CD4-positive, alpha-beta memory T cell (primary cell): Measurements from ENCODE around the gene EML5. TPM values are rescaled to one million over a fixed set of nuclear protein-coding genes. Genes with fewer than 3 reads are reported as not detected.

Experiments
- CTCF ChIA-PET: fragments of 350-600 bp; sonication (Branson Sonifier 250); formaldehyde crosslinking; loops from one replicate; lab custom pipeline; 2021; ENCODE audit warnings: inconsistent platforms; ENCODE audit not compliant: partially characterized antibody; lab: Charles Lee
- POLR2A ChIA-PET: fragments of 350-600 bp; sonication (Branson Sonifier 250); formaldehyde crosslinking; loops from one replicate; lab custom pipeline; 2021; ENCODE audit not compliant: partially characterized antibody; lab: Charles Lee
- DNase-seq, 5 donors: peaks; one replicate each; pipeline versions ENCODE4 v3.0.0 to v3.0.0-alpha.2; 2020 to 2022; ENCODE audit warnings: mixed read lengths in 1 of 5
- H3K27ac ChIP-seq: one replicate; pipeline ENCODE4 v1.7.0; 2013; ENCODE audit warnings: low read depth, low read length
- H3K27me3 ChIP-seq: 2 replicates; pipeline ENCODE4 v1.7.0; 2013; ENCODE audit warnings: mild to moderate bottlenecking, low read length, moderate library complexity; ENCODE audit not compliant: insufficient read depth
- H3K36me3 ChIP-seq: 2 replicates; pipeline ENCODE4 v1.7.0; 2013; ENCODE audit warnings: mild to moderate bottlenecking, low read length, moderate library complexity; ENCODE audit not compliant: insufficient read depth
- H3K4me1 ChIP-seq: 2 replicates; pipeline ENCODE4 v1.7.0; 2013; ENCODE audit warnings: mild to moderate bottlenecking, low read length, moderate library complexity; ENCODE audit not compliant: insufficient read depth
- H3K4me3 ChIP-seq, 2 donors: one replicate each; pipeline ENCODE4 v1.7.0; 2013; ENCODE audit warnings: low read length in 2 of 2, mild to moderate bottlenecking in 1 of 2
- H3K9me3 ChIP-seq, 2 donors: one replicate each; pipeline ENCODE4 v1.7.0; 2013; ENCODE audit warnings: low read length in 2 of 2, control low read depth in 1 of 2; ENCODE audit not compliant: control insufficient read depth in 1 of 2
- H3K27ac Mint-ChIP-seq, 7 donors: one replicate each; pipeline ENCODE4 v1.8.0; 2020 to 2021; ENCODE audit warnings: mixed read lengths in 7 of 7, mild to moderate bottlenecking in 6 of 7, inconsistent platforms in 3 of 7, moderate library complexity in 3 of 7
- H3K27me3 Mint-ChIP-seq, 2 donors: one replicate each; pipeline ENCODE4 v1.8.0; 2020 to 2021; ENCODE audit warnings: mixed read lengths in 2 of 2
- H3K36me3 Mint-ChIP-seq, 2 donors: one replicate each; pipeline ENCODE4 v1.8.0; 2020 to 2021; ENCODE audit warnings: mixed read lengths in 2 of 2, inconsistent platforms in 1 of 2, mild to moderate bottlenecking in 1 of 2
- H3K4me1 Mint-ChIP-seq, 4 donors: one replicate each; pipeline ENCODE4 v1.8.0; 2020 to 2021; ENCODE audit warnings: mixed read lengths in 4 of 4, mild to moderate bottlenecking in 1 of 4
- H3K4me3 Mint-ChIP-seq, 8 donors: one replicate each; pipeline ENCODE4 v1.8.0; 2020 to 2021; ENCODE audit warnings: mixed read lengths in 8 of 8, mild to moderate bottlenecking in 7 of 8, moderate library complexity in 6 of 8, inconsistent platforms in 3 of 8
- H3K9me3 Mint-ChIP-seq, 8 donors: one replicate each; pipeline ENCODE4 v1.8.0; 2020 to 2021; ENCODE audit warnings: mixed read lengths in 8 of 8, mild to moderate bottlenecking in 5 of 8, inconsistent platforms in 3 of 8, moderate library complexity in 1 of 8
- intact Hi-C: fragments of 100-400 bp; cut with micrococcal nuclease; formaldehyde crosslinking; loops from one replicate; pipeline ENCODE4 v1.15.1; 2023
- polyA plus RNA-seq, 2 donors: library from polyadenylated mRNA; unstranded; fragments of 300-500 nt; fragmentation: Illumina TruSeq; gene quantifications; one replicate each; pipeline ENCODE4 v1.2.3, GENCODE V29; 2021
- total RNA-seq, 2 experiments: library from RNA; stranded (reverse); gene quantifications; one replicate each; pipeline ENCODE4 v1.2.3, GENCODE V29; 2021

The EML5 gene
- total and polyA plus RNA-seq, 4 experiments from 2014 or later, result 0.46 to 5.6 (median 3.1) TPM

DNA sequence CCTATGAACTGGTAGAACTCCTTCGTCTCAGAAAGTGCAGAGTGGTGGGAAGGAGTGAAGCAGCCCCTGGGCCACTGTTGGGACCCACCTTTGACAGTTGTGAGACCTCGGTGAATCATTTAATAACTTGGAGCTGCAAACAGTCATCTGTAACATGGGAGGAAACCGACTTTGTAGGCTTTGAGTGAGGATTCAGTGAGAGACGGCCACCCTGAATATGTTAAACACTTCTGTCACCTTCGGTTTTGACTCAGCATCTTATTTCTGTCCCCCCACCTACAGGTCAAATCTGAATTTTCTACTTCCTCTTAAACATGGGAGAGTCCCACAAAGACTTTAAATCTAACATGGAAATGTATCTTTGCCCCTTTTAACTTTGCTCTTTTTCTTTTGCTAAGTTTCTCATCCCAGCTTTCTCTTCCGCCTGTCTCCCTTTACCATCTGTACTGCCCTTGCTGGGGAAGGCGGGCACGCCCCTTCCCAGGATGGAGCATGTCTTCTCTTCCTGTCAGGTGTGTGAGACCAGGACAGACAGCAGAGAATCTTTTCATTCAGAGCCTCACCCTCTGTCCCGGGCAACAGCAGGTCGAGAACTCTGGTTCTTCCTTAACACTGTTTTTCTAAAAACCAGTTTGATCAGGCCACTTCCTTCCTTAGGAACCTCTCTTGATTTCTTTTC is 192.9 kb downstream of the EML5 start:
- POLR2A ChIA-PET, result no interaction called here
- Histone ChIP-seq H3K4me3 (no peak overlapping the region), H3K27me3 (no peaks in the 10 kb centered on the region), H3K36me3 (peaks cover 16% of the 10 kb centered on the region), H3K27ac (peak overlapping the region; percentile 3), H3K4me1 (peaks cover 17% of the 10 kb centered on the region), H3K9me3 (no peaks in the 10 kb centered on the region)
- CTCF ChIA-PET, result no interaction called here
- Mint-ChIP-seq H3K27ac (peak overlapping the region; percentile 6 to 92 (median 89)), H3K4me1 (peaks cover 17 to 33% (median 23%) of the 10 kb centered on the region in 4 donors), H3K36me3 (peaks cover 57 to 83% of the 10 kb centered on the region in 2 donors), H3K9me3 (no peaks in the 10 kb centered on the region), H3K27me3 (no peaks in the 10 kb centered on the region), H3K4me3 (peak overlapping the region; percentile 29 to 86 (median 64))
- peak in 1 of 5 donors; percentile 4 for DNase-seq
- intact Hi-C loops, result no loop called here

DNA sequence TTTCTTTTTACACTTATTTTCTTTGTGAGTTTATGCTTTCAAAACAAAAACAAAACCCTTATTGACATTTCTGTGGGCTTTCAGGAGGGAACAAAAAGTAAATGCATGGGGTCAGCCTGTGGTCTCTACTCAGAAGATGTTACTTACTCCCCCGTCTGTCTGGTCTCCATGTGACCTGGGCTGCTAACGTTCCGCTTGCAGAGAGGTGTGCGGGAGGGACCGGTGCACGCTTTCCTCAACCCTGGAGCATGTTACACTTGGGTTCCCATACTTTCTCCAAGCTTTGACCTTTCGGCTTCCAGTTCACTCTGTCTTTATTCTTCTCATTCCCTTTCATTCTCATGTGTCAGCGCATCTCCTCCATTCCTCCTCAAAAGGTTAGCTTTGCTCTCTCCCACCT is 193.4 kb downstream of the EML5 start:
- intact Hi-C loops, result no loop called here
- CTCF ChIA-PET, result no interaction called here
- H3K4me1 ChIP-seq, result peaks cover 17% of the 10 kb centered on the region
- no peaks in the 10 kb centered on the region for H3K27me3 ChIP-seq
- H3K27ac Mint-ChIP-seq, result peak overlapping the region in 6 of 7 donors; percentile 55 to 92 (median 90)
- H3K4me3 ChIP-seq, result no peak overlapping the region
- H3K9me3 Mint-ChIP-seq, result no peaks in the 10 kb centered on the region
- POLR2A ChIA-PET, result no interaction called here
- no peaks in the 10 kb centered on the region for H3K9me3 ChIP-seq
- no peaks in the 10 kb centered on the region for H3K27me3 Mint-ChIP-seq
- H3K36me3 Mint-ChIP-seq, result peaks cover 59 to 87% of the 10 kb centered on the region in 2 donors
- H3K4me3 Mint-ChIP-seq, result peak overlapping the region in 6 of 8 donors; percentile 3 to 86 (median 74)
- H3K27ac ChIP-seq, result peak overlapping the region; percentile 3
- H3K4me1 Mint-ChIP-seq, result peaks cover 17 to 33% (median 23%) of the 10 kb centered on the region in 4 donors
- peaks cover 16% of the 10 kb centered on the region for H3K36me3 ChIP-seq
- no peak for DNase-seq

GRCh38 chr14:88598097-88598675 is 194.6 kb downstream of the EML5 start:
- H3K4me3 ChIP-seq, result no peak overlapping the region
- H3K4me1 Mint-ChIP-seq, result peaks cover 17 to 33% (median 23%) of the 10 kb centered on the region in 4 donors
- no peaks in the 10 kb centered on the region for H3K9me3 Mint-ChIP-seq
- H3K27me3 Mint-ChIP-seq, result no peaks in the 10 kb centered on the region
- no peak overlapping the region for H3K4me3 Mint-ChIP-seq
- no peak for DNase-seq
- CTCF ChIA-PET, result no interaction called here
- intact Hi-C loops, result no loop called here
- peaks cover 15% of the 10 kb centered on the region for H3K36me3 ChIP-seq
- POLR2A ChIA-PET, result no interaction called here
- no peaks in the 10 kb centered on the region for H3K9me3 ChIP-seq
- H3K4me1 ChIP-seq, result peaks cover 17% of the 10 kb centered on the region
- peak overlapping the region in 1 of 7 donors; percentile 43 for H3K27ac Mint-ChIP-seq
- H3K27ac ChIP-seq, result no peak overlapping the region
- peaks cover 49 to 86% of the 10 kb centered on the region in 2 donors for H3K36me3 Mint-ChIP-seq
- H3K27me3 ChIP-seq, result no peaks in the 10 kb centered on the region

DNA sequence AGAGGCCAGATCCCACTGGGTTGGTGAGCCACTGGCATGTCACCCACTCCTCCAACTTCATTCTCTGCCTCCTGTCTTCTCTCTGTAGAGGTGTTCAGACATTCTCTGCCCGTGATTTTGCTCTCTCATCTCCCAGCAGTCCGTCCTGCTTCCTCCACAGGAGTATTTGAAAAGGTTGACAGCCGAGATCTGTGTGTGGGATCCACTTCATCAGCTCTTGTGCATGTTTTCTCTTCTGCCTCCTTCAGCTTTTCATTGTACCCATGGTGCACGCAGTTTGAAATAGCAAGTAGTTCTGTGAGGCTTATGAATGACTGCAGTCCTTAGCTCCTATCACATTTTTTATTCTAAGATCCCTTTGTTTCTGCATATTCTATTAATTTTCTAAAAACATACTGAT is 195.2 kb downstream of the EML5 start:
- H3K27me3 Mint-ChIP-seq, result no peaks in the 10 kb centered on the region
- H3K27ac ChIP-seq, result no peak overlapping the region
- peaks cover 46 to 84% of the 10 kb centered on the region in 2 donors for H3K36me3 Mint-ChIP-seq
- no peak overlapping the region for H3K4me3 Mint-ChIP-seq
- no peaks in the 10 kb centered on the region for H3K27me3 ChIP-seq
- POLR2A ChIA-PET, result no interaction called here
- no peaks in the 10 kb centered on the region for H3K9me3 ChIP-seq
- peaks cover 9% of the 10 kb centered on the region for H3K36me3 ChIP-seq
- H3K4me1 ChIP-seq, result peaks cover 17% of the 10 kb centered on the region
- H3K27ac Mint-ChIP-seq, result peak overlapping the region in 3 of 7 donors; percentile 11 to 75 (median 43)
- H3K4me1 Mint-ChIP-seq, result peaks cover 17 to 30% (median 23%) of the 10 kb centered on the region in 4 donors
- CTCF ChIA-PET, result no interaction called here
- H3K4me3 ChIP-seq, result no peak overlapping the region
- DNase-seq, result no peak
- intact Hi-C loops, result no loop called here
- no peaks in the 10 kb centered on the region for H3K9me3 Mint-ChIP-seq

- peaks cover 42 to 80% of the 10 kb centered on the region in 2 donors for H3K36me3 Mint-ChIP-seq
- H3K4me1 ChIP-seq, result peaks cover 17% of the 10 kb centered on the region
- H3K27ac ChIP-seq, result no peak overlapping the region
- DNase-seq, result no peak
- H3K27me3 Mint-ChIP-seq, result no peaks in the 10 kb centered on the region
- no peaks in the 10 kb centered on the region for H3K9me3 Mint-ChIP-seq
- H3K36me3 ChIP-seq, result peaks cover 5% of the 10 kb centered on the region
- H3K27ac Mint-ChIP-seq, result peak overlapping the region in 1 of 7 donors; percentile 75
- POLR2A ChIA-PET, result no interaction called here
- intact Hi-C loops, result no loop called here
- CTCF ChIA-PET, result interaction anchor here (1.3 kb wide), 1 partner anchor 13 kb away, joined by 4 read pairs; no protein-coding TSS in a partner anchor
- no peaks in the 10 kb centered on the region for H3K9me3 ChIP-seq
- no peaks in the 10 kb centered on the region for H3K27me3 ChIP-seq
- peaks cover 17 to 24% (median 23%) of the 10 kb centered on the region in 4 donors for H3K4me1 Mint-ChIP-seq
- H3K4me3 ChIP-seq, result no peak overlapping the region
- no peak overlapping the region for H3K4me3 Mint-ChIP-seq
Measured at GRCh38 chr14:88597038-88597437, 195.7 kb downstream of the EML5 start.

- no peak overlapping the region for H3K4me3 ChIP-seq
- ChIA-PET CTCF (interaction anchor here (0.7 kb wide), 2 partner anchors 73 to 1351 kb away, joined by 3 to 4 read pairs; no protein-coding TSS in a partner anchor), POLR2A (no interaction called here)
- no peaks in the 10 kb centered on the region for H3K27me3 ChIP-seq
- Mint-ChIP-seq H3K27me3 (no peaks in the 10 kb centered on the region), H3K27ac (no peak overlapping the region), H3K4me3 (no peak overlapping the region), H3K9me3 (no peaks in the 10 kb centered on the region), H3K36me3 (peaks cover 53 to 79% of the 10 kb centered on the region in 2 donors), H3K4me1 (peaks cover 0 to 7% (median under 1%) of the 10 kb centered on the region in 4 donors)
- no peak for DNase-seq
- no peaks in the 10 kb centered on the region for H3K4me1 ChIP-seq
- no peaks in the 10 kb centered on the region for H3K9me3 ChIP-seq
- intact Hi-C loops, result no loop called here
- no peak overlapping the region for H3K27ac ChIP-seq
- peaks cover 10% of the 10 kb centered on the region for H3K36me3 ChIP-seq
Measured at GRCh38 chr14:88592031-88592430, 200.7 kb downstream of the EML5 start.

DNA sequence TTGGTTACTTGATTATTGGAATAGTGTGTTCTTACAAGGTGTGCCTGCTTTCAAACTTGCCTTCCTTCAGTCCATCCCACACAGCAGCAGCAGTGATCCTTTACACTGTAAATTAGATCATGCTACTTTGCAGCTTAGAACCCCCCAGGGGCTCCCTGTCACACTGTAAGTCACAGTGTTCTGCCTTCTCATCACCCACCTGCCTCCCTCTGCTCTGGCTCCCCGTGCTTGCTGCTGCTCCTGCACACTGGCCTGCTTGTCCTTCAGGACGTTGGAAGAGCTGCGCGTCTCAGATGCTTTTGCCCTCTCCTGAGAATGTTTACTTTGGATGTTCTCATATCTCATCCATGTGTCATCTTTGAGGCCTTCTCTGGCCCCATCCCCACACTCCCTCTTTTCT is 202.6 kb downstream of the EML5 start:
- POLR2A ChIA-PET, result no interaction called here

More for the DNA sequence above, 202.6 kb downstream of the EML5 start:
- H3K27ac ChIP-seq, result no peak overlapping the region
- CTCF ChIA-PET, result no interaction called here
- H3K27me3 Mint-ChIP-seq, result no peaks in the 10 kb centered on the region
- no peak for DNase-seq
- peaks cover 0 to 6% (median under 1%) of the 10 kb centered on the region in 4 donors for H3K4me1 Mint-ChIP-seq
- no peaks in the 10 kb centered on the region for H3K9me3 ChIP-seq
- intact Hi-C loops, result no loop called here
- no peak overlapping the region for H3K4me3 ChIP-seq
- H3K36me3 Mint-ChIP-seq, result peaks cover 59 to 71% of the 10 kb centered on the region in 2 donors
- no peak overlapping the region for H3K27ac Mint-ChIP-seq
- H3K27me3 ChIP-seq, result no peaks in the 10 kb centered on the region
- no peaks in the 10 kb centered on the region for H3K4me1 ChIP-seq
- peaks cover 7% of the 10 kb centered on the region for H3K36me3 ChIP-seq
- H3K9me3 Mint-ChIP-seq, result no peaks in the 10 kb centered on the region
- H3K4me3 Mint-ChIP-seq, result no peak overlapping the region
